Dedifferentiated amniotic fluid mesenchymal stem cell (primary cell): ENCODE results near the gene SYT7.
A peak's percentile ranks its signal among the peaks of the same experiment; 100 is the strongest.

Source experiments
- DNase-seq: peaks from one replicate; pipeline ENCODE4 v3.0.0-alpha.2; 2016; ENCODE audit errors: extremely low spot score

SYT7 gene

GRCh38 chr11:61580271-61580888, 496 bp downstream of the SYT7 start:
- DNase-seq = no peak

DNA sequence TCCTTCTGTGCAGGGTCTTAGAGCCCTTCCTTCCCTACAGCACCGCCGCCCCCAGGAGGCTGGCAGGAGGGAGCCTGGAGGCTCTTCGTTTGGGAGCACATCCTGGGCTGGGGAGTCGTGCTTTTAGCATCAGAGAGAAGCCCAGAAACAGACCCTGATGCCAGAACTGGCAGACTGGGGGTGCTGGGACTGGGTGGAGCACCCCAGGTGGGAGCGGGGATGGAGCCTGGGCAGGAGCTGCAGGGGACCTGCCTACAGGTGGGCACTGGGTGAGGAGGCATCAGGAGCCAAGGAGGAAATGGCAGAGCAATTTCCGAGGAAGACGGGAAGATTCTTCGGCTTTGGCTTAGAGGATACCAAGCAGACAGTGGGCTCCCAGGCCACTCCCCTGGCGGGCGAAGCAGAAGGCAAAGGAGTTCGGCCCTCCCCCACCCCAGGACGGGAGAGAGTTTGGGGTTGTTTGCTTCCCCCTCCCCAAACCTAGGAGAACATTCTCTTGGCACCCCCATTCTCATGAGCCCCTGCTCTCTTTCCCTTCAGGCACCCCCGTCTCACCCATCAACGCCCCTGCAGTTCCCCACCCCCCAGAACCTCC, 1.1 kb downstream of the SYT7 start:
- DNase-seq = no peak

DNA sequence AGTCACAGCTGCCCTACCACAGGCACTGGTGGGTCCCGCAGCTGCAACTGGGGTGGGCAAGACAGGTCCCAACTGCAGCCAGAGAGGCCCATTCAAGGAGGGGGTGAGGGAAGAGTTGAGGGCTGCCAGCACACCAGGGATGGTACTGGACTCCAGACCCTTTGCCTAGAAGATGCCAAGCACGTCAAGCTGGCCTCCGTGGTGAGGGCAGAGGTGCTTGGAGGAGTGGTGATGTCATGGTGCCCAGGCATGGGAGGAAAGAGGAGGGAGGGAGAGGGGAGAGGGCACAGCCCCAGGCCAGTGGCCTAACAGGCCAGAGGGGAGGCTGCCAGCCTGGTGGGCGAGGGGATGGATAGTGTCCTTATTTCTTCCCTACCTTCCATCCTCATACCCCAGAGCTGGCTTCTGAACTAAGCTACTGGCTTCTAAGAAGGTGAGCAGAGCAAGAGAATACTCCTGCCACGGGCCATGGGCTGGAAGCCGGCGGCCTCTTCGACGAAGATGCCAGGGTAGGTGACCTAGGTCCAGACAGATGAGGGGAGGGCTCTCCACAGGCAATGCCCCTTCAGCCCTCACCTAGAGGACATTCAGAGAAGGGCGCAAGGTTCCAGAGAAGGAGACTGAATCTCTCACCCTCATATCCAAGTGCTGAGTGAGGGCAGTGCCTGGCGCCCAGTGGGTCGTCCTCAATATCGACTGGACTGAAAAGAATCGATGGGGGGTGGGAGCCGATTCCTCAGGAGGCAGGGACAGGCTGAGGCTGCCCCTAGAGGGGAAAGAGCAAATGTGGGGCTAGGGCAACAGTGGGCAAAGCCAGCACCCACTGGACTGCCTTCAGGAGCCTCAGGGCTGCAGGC, 1.8 kb downstream of the SYT7 start:
- DNase-seq = no peak

- no peak for DNase-seq
These were observed 3.3 kb downstream of the SYT7 start for GRCh38 chr11:61577383-61578118.

GRCh38 chr11:61575886-61576861, 4.7 kb downstream of the SYT7 start:
- no peak for DNase-seq

GRCh38 chr11:61574611-61575010, 6.3 kb downstream of the SYT7 start:
- no peak for DNase-seq

DNA sequence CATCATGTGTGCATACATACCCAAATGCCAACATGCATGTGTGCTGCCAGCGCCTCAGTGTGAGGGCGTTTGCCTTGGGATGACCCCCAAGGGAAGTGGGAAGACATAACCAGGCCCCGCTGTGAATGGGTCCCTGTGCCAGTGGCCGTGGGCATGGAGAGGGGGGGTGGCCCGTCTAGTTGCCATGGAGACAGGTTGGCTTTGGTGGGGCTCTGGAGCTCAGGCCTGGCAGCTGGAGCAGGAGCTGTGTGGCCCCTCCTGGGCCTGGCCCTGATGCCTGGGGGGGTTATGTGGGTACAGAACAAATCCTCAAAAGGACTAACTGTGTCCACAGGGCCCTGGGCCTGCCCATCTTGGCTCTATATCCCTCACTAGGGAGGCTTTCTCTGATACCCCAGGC, 8.0 kb downstream of the SYT7 start:
- no peak for DNase-seq

- DNase-seq = no peak
These were observed 9.0 kb downstream of the SYT7 start for GRCh38 chr11:61571869-61572268.

DNA sequence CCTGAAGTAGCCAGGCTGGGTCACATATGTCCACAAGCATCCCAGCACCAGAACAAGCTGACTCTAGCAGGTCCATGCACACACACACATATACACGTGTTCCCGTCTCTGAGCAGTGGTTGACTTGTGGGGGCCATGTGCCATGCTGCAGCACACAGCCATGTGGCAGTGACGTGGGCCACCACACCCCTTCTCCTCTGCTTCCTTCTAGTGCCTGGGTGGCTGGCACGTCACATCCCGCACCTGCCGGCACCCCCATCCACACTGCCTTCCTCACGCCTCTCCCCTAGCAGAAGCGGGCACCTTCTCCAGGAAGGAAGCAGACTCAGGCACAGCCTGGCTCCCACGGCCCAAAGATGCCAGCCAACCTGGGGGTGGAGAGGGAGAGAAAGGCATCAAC, 9.5 kb downstream of the SYT7 start:
- no peak for DNase-seq

DNA sequence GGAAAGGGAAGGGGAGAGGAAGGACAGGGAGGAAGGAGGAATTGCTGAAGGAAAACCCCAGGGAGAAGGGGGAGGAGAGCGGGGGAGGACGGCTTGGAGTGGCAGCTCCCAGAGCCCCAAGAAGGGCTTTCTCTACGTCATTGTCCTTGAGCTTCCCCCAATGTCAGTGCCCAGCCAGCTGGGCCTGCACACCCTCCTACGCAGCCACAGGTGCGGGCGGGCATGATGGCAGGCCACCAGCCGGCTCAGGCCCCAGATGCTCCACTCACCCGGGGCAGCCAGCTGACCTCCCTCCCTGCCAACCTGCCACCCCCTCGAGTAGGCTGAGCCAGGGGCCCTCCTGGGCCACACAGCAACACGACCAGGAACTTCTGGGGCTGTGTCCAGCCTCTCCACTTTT, 11.2 kb downstream of the SYT7 start:
- DNase-seq = no peak

GRCh38 chr11:61569018-61569417, 11.9 kb downstream of the SYT7 start:
- DNase-seq = no peak

DNA sequence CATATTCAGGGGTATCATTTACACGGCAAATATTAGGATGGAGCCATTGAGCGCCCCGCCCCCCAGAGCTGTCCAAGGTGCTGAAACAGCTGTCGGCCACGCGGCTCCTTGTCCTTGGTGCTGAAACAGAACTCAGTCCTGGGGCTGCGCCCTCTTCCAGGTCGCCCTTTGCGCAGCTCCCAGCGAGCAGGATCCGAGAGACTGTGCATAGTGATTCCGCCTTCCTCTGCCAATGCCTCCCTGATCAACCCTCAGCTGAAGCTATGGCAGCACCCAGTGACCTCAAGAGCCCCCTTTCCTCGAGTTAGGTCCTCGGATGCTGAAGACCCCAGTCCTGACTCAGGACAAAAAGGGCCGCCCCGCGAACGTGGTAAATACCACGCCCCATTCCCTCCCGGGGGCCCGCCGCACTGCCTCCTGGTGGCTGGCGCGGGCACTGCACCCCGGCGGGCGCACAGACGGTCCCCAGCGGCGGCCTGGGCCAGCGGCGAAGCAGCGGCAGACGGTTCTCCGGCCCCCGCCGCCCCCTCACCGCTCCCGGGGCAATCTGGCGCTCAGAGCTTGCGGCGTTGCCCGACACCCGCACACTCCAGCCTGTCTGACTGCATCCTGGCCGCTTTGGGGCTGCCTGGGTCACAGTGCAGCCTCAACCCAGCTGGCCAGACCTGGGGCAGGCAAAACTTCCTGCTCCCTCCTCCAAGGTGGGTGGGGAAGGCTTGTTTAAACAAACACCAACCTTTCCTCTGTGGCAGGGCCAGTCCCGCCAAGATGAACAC, 13.4 kb downstream of the SYT7 start:
- peak; percentile 32 for DNase-seq

DNA sequence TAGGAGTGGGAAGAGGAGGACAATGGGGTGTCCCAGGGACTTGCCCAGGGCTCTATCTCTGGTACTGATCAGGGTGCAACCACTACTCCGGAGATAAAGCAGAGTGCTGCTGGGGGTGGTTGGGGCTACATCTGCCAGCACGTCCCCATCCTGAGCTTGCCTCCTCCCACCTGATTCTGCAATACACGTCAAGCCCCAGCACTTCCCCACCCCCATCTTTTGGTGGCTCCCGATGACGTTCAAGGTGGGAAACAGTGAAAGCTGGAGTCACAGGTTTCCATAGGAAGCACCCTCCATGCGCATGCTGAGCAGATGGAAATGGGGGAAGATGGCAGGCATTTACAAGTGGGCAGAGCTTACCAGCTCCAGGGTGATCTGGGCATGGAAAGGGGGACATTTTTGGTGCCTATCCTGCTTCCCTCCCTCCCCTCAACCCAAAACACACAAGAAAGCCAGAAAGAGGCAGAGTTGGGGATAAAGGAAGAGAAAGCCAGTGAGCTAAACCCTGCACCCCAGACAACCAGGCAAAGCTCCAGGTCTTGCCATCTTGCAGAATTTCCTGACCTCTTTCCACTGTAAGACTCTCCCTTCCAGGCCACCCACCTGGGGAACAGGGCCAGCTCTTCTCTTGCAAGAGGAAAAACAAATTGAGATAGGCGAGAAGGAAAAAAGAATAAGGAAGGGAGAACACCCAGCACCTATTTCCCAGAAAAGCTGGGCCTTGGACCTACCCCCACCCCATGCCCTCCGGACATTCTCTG, 15.8 kb downstream of the SYT7 start:
- no peak for DNase-seq

GRCh38 chr11:61560751-61561150, 20.1 kb downstream of the SYT7 start:
- no peak for DNase-seq

DNA sequence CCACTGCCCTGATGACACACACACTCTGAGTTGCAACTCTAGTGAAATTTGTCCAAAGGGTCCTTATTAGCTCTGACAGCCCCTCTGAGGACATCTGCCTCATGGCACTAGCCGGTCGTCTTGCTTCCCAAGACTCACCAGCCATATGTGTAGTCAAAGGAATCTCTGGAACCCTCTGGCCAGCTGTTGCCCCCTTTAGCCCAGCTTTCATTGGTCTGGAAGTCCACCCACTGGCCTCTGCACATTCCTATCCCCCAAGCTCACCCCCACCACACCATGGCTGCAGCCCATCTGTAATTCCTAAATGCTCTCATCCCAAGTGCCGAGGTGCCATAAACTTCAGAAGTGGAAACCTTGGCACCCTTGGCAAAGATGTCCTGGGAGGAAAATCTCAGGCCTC, 24.3 kb downstream of the SYT7 start:
- no peak for DNase-seq

DNA sequence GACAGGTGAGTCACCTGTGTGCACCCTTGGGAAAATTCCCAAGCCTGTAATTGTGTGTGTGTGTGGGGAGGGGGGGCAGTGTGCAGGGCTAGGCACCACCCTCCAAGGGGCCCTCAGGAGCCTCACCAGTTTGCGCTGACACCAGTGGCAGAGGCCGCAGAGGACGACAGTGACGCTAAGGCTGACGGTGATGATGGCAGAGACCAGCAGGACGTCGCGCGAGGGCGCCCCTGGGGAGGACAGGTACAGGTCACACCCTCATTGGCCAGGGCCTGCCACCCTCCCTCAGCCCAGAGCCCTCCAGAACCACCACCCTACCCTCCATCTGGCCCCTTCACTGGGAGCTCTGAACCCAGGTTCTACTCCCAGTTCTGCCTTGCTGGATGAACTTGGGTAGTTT, 24.9 kb downstream of the SYT7 start:
- DNase-seq = no peak

DNA sequence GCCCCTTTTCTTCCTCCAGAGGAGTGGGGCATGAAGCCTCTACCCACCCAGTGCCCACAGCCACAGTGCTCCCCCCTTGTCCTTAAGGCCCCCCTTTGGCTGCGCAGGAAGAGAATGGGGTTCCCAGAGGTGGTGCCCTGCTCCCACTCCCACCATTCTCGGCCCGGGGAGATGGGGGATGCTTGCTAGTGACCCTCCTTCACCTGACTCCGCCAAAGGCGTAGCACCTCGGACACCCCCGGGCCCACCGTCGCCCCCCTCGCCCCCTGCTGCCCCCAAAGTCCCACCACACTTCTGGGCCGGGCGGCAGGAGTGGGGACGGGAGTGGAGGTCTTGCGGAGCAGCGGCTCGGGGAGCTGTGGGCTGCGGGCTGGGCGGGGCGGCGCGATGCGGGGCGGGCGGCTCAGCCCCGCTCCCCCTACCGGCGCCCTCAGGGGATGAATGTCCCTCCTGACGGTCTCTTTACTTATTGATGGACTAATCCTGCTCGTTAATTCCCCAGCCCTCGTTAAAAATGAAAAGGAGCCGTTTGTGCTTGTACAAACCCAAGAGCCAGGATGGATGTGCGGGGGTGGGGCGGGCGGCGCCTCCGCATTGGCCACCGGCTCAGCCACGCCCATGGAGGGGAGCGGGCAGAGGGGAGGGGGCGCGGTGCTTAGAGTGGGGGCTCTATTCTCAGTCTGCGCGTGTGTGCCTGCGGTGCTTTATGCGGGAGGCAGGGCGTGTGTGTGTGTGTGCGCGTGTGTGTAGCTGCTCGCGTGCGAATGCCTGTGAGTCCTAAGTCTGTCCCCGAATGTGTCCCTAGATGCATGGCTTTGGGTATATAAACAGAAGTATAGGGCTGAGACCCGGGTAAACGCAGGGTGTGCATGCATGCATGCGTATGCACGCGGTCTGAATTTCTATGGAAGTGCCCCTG, 25.6 kb downstream of the SYT7 start:
- DNase-seq = no peak

DNA sequence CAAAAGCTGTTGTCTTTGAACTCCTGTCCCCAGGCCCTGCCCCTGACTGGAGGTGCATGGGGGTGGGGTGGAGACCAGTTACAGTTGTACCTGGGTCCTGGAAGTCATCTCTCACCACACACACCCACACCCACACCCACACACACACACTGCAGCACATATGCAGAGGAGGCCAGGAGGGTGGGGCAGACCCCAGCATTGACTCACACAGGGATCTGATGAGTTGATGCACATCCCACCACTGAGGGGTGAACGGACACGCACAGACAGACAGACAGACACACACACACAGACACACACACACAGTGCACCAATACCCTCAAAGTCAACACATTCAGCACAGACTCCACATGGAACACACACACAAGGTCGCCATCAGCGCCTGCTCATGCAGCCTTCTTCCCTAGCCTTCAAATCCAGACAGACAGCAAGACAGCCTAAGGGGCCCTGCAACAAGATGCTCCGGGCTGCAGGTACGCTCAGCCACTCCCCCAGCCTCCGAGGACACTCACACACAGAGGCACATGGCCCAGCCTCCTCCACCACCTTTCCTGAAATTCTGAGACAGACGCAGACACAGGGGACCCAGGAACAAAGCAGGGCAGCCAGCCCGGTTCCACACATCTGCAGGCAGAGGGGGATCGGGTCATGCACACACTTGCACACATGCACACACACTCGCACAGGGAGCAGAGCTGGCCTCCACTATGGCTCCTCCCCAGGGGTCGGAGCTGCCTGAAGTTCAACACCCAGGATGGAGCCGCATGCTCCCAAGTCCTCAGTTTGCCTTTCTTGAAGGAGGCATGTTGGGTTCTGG, 26.5 kb downstream of the SYT7 start:
- DNase-seq = no peak
